ENCODE results near the gene NUBP2. TPM values are rescaled to one million over a fixed set of nuclear protein-coding genes. Genes with fewer than 3 reads are reported as not detected.

NUBP2 gene
- total RNA-seq, result 111 and 138 TPM in 2 replicates

- no peak for TF ChIP-seq CTCF (conservative IDR thresholded peaks at IDR 0.05; ENCODE audit: low read depth, low read length)
- peak within 1 kb of the TSS; percentile 88 for H3K4me3 ChIP-seq (ENCODE audit: low read depth, low read length)
- DNase-seq (ENCODE audit: low read depth), result peak; percentile 97
These were observed at the start of gene NUBP2, which contains the start of gene SPSB3 for GRCh38 chr16:1782408-1783264. TSS of gene NUBP2 (plus strand) at chr16:1782960. CDS start at chr16:1783021, 61 bp downstream. TSS of gene SPSB3 (minus strand) at chr16:1782571. CDS start at chr16:1781483, 1,088 bp downstream.

GRCh38 chr16:1734123-1734522 is 48.6 kb upstream of the NUBP2 start:
- DNase-seq (ENCODE audit: low read depth), result no peak
- TF ChIP-seq CTCF (conservative IDR thresholded peaks at IDR 0.05; ENCODE audit: low read depth, low read length), result no peak

GRCh38 chr16:1734816-1735215 is 47.9 kb upstream of the NUBP2 start:
- no peak for DNase-seq (ENCODE audit: low read depth)
- no peak for TF ChIP-seq CTCF (conservative IDR thresholded peaks at IDR 0.05; ENCODE audit: low read depth, low read length)

More at GRCh38 chr16:1734123-1734522, 48.6 kb upstream of the NUBP2 start:
- H3K4me3 ChIP-seq (ENCODE audit: low read depth, low read length), result no peak overlapping the region

GRCh38 chr16:1740234-1740633 is 42.5 kb upstream of the NUBP2 start:
- no peak for TF ChIP-seq CTCF (conservative IDR thresholded peaks at IDR 0.05; ENCODE audit: low read depth, low read length)
- no peak overlapping the region for H3K4me3 ChIP-seq (ENCODE audit: low read depth, low read length)
- DNase-seq (ENCODE audit: low read depth), result no peak

More at GRCh38 chr16:1734816-1735215, 47.9 kb upstream of the NUBP2 start:
- no peak overlapping the region for H3K4me3 ChIP-seq (ENCODE audit: low read depth, low read length)

GRCh38 chr16:1740781-1741490 is 41.8 kb upstream of the NUBP2 start:
- no peak for DNase-seq (ENCODE audit: low read depth)
- no peak for TF ChIP-seq CTCF (conservative IDR thresholded peaks at IDR 0.05; ENCODE audit: low read depth, low read length)

GRCh38 chr16:1741553-1742165 is 41.1 kb upstream of the NUBP2 start:
- H3K4me3 ChIP-seq (ENCODE audit: low read depth, low read length), result no peak overlapping the region
- no peak for TF ChIP-seq CTCF (conservative IDR thresholded peaks at IDR 0.05; ENCODE audit: low read depth, low read length)
- DNase-seq (ENCODE audit: low read depth), result no peak

More at GRCh38 chr16:1740781-1741490, 41.8 kb upstream of the NUBP2 start:
- no peak overlapping the region for H3K4me3 ChIP-seq (ENCODE audit: low read depth, low read length)
